ENCODE data around the gene POLR3GL. TPM values are rescaled to one million over a fixed set of nuclear protein-coding genes. Genes with fewer than 3 reads are reported as not detected.
A peak's percentile ranks its signal among the peaks of the same experiment; 100 is the strongest.

The POLR3GL gene
- total and polyA plus RNA-seq, 12 donors, result 30.9 to 64.5 (median 39.5) TPM

GRCh38 chr1:145978471-145978853, 14.0 kb downstream of the POLR3GL start:
- peaks cover 41 to 64% (median 62%) of the 10 kb centered on the region in 9 donors for H3K4me1 ChIP-seq
- no peak for TF ChIP-seq CTCF (IDR thresholded peaks at IDR 0.05)
- no peaks in the 10 kb centered on the region for H3K9me3 ChIP-seq
- H3K27me3 ChIP-seq, result no peaks in the 10 kb centered on the region
- H3K27ac ChIP-seq, result peak overlapping the region; percentile 89 to 97 (median 94)
- no peak for DNase-seq
- H3K4me3 ChIP-seq, result peak overlapping the region in 8 of 10 donors; percentile 4 to 44 (median 38)
- intact Hi-C loops (cut with DNase I), result loop anchor here in 5 of 10 donors (1.0 to 5.0 kb wide), 5 partner anchors 18 to 34 kb away; partner anchors contain the start of gene TXNIP (in 1 of the 5)
- peaks cover 0 to 14% (median 0%) of the 10 kb centered on the region in 9 donors for H3K36me3 ChIP-seq
- ATAC-seq, result no peak

- H3K27ac ChIP-seq, result peak overlapping the region; percentile 90 to 97 (median 94)
- peak overlapping the region in 8 of 10 donors; percentile 4 to 44 (median 38) for H3K4me3 ChIP-seq
- WGBS, 2 donors, result 4% methylated on average over 9 of the region's 9 CpGs
- TF ChIP-seq CTCF (IDR thresholded peaks at IDR 0.05), result peak in 5 of 9 donors; percentile 25 to 58 (median 45)
- H3K36me3 ChIP-seq, result peaks cover 0 to 14% (median 0%) of the 10 kb centered on the region in 9 donors
- ATAC-seq, result peak; percentile 91 to 94 (median 92)
- peaks cover 46 to 70% (median 68%) of the 10 kb centered on the region in 9 donors for H3K4me1 ChIP-seq
- intact Hi-C loops (cut with DNase I), result loop anchor here in 7 of 10 donors (1.0 to 5.0 kb wide), 7 partner anchors 17 to 33 kb away; partner anchors contain the start of gene TXNIP (in 2 of the 7)
- H3K9me3 ChIP-seq, result no peaks in the 10 kb centered on the region
- peak; percentile 81 to 98 for DNase-seq
- H3K27me3 ChIP-seq, result no peaks in the 10 kb centered on the region
Measured at GRCh38 chr1:145978854-145979745, 14.6 kb downstream of the POLR3GL start.

- ATAC-seq, result peak in 6 of 8 donors; percentile 1 to 23 (median 4)
- intact Hi-C loops (cut with DNase I), result loop anchor here in 7 of 10 donors (1.0 to 5.0 kb wide), 8 partner anchors 16 to 32 kb away; partner anchors contain the start of gene TXNIP (in 3 of the 7)
- 16 to 29% methylated on average over 7 of the region's 7 CpGs for WGBS, 2 donors
- peaks cover 0 to 12% (median 0%) of the 10 kb centered on the region in 9 donors for H3K36me3 ChIP-seq
- H3K27me3 ChIP-seq, result no peaks in the 10 kb centered on the region
- H3K4me3 ChIP-seq, result peak overlapping the region in 9 of 10 donors; percentile 3 to 44 (median 21)
- TF ChIP-seq CTCF (IDR thresholded peaks at IDR 0.05), result no peak
- H3K4me1 ChIP-seq, result peaks cover 54 to 78% (median 76%) of the 10 kb centered on the region in 9 donors
- peak overlapping the region; percentile 90 to 97 (median 94) for H3K27ac ChIP-seq
- H3K9me3 ChIP-seq, result no peaks in the 10 kb centered on the region
- DNase-seq, result no peak
Measured at GRCh38 chr1:145979746-145980456, 15.4 kb downstream of the POLR3GL start.

All from heart right ventricle (tissue), 16 donors.